HCT116 (cell line): ENCODE measurements around the gene SOX6. TPM values are rescaled to one million over a fixed set of nuclear protein-coding genes. Genes with fewer than 3 reads are reported as not detected.

Experiments used
- ATAC-seq: fragments of 200-7000 bp; cut with Tn5 transposase; 2 replicates; pipeline ENCODE4 v1.9.1; 2020; ENCODE audit warnings: mild to moderate bottlenecking, moderate library complexity
- BruUV-seq: library from RNA; stranded (reverse); fragments of 400-500 nt; replicated peaks from 2 replicates; lab custom pipeline; 2021; lab: Mats Ljungman, UMichigan
- CTCF ChIA-PET: fragments of 300-600 bp; sonication (Branson Sonifier 250); formaldehyde crosslinking; loops from one replicate; lab custom pipeline; 2021; ENCODE audit warnings: antibody characterized with exemption; lab: Charles Lee
- POLR2A ChIA-PET: fragments of 300-600, 350-600 bp; sonication (Branson Sonifier 250); formaldehyde crosslinking; loops from one replicate; lab custom pipeline; 2021; ENCODE audit warnings: antibody characterized with exemption; lab: Charles Lee
- RAD21 ChIA-PET, 2 experiments: fragments of 300-600 bp; sonication (Branson Sonifier 250); formaldehyde crosslinking; loops; one replicate each; lab custom pipeline; 2023; ENCODE audit warnings: low total read pairs in 2 of 2; ENCODE audit not compliant: uncharacterized antibody in 2 of 2, unreplicated experiment in 2 of 2, low non-redundant PET in 1 of 2; lab: Charles Lee
- DNase-seq: peaks from one replicate; pipeline ENCODE4 v3.0.0-alpha.2; 2010; ENCODE audit warnings: low read depth, low spot score
- H2AFZ ChIP-seq: fragments of 200-600 bp; shearing (Covaris generic), sonication (generic); 2 replicates; pipeline ENCODE4 v1.6.1; 2017; ENCODE audit warnings: low read depth, mixed run types, mixed read lengths, antibody characterized with exemption, low read length; ENCODE audit not compliant: poor library complexity, severe bottlenecking
- H3K27ac ChIP-seq: 2 replicates; pipeline ENCODE4 v1.5.1; 2012; ENCODE audit warnings: low read depth, low read length
- H3K27me3 ChIP-seq: fragments of 200-600 bp; sonication (generic); 2 replicates; pipeline ENCODE4 v1.6.1; 2016; ENCODE audit warnings: mixed run types, low read length, mixed read lengths; ENCODE audit not compliant: insufficient read depth
- H3K36me3 ChIP-seq, 2 experiments: fragments of 200-500 bp in 1 of 2; fragments of 200-600 bp in 1 of 2; sonication (Bioruptor generic) in 1 of 2; sonication (generic) in 1 of 2; 2 replicates each; pipeline versions ENCODE4 v1.5.1 to v1.6.1; 2014 to 2016; ENCODE audit warnings: low read length in 2 of 2, inconsistent platforms in 1 of 2, mixed read lengths in 1 of 2, mixed run types in 1 of 2; ENCODE audit not compliant: insufficient read depth in 2 of 2, control insufficient read depth in 1 of 2
- H3K4me1 ChIP-seq, 2 experiments: fragments of 200-600 bp in 1 of 2; sonication (generic) in 1 of 2; 2 replicates each; pipeline versions ENCODE4 v1.5.1 to v1.6.1; 2012 to 2017; ENCODE audit warnings: low read length in 2 of 2, inconsistent platforms in 1 of 2, mild to moderate bottlenecking in 1 of 2, mixed read lengths in 1 of 2, mixed run types in 1 of 2, moderate library complexity in 1 of 2; ENCODE audit not compliant: insufficient read depth in 2 of 2, control insufficient read depth in 1 of 2
- H3K4me2 ChIP-seq: fragments of 200-600 bp; sonication (generic); 2 replicates; pipeline ENCODE4 v1.6.1; 2017; ENCODE audit warnings: mixed run types, low read length, mixed read lengths
- H3K4me3 ChIP-seq, 2 experiments: fragments of 200-600 bp in 1 of 2; sonication (generic) in 1 of 2; replicated peaks in 1 of 2; 2 replicates each; pipeline ENCODE4 v1.5.1; 2011 to 2016; ENCODE audit warnings: low read length in 2 of 2, control low read depth in 1 of 2, low read depth in 1 of 2, mild to moderate bottlenecking in 1 of 2, mixed read lengths in 1 of 2, mixed run types in 1 of 2
- H3K79me2 ChIP-seq: fragments of 200-600 bp; sonication (generic); 2 replicates; pipeline ENCODE4 v1.6.1; 2017; ENCODE audit warnings: mild to moderate bottlenecking, mixed run types, low read length, moderate library complexity, mixed read lengths; ENCODE audit not compliant: insufficient read depth
- H3K9ac ChIP-seq: fragments of 200-600 bp; sonication (generic); 2 replicates; pipeline ENCODE4 v1.6.1; 2016; ENCODE audit warnings: low read length, mixed read lengths
- H3K9me2 ChIP-seq: fragments of 200-600 bp; sonication (generic), shearing (Covaris generic); 2 replicates; pipeline ENCODE4 v1.6.1; 2017; ENCODE audit warnings: mixed run types, mild to moderate bottlenecking, moderate library complexity; ENCODE audit not compliant: insufficient read depth
- H3K9me3 ChIP-seq, 2 experiments: fragments of 200-500 bp in 1 of 2; fragments of 200-600 bp in 1 of 2; sonication (Bioruptor generic) in 1 of 2; sonication (generic) in 1 of 2; 2 replicates each; pipeline ENCODE4 v1.6.1; 2014 to 2017; ENCODE audit warnings: low read length in 2 of 2, mixed read lengths in 2 of 2, inconsistent platforms in 1 of 2, low read depth in 1 of 2, mild to moderate bottlenecking in 1 of 2, mixed run types in 1 of 2, moderate library complexity in 1 of 2; ENCODE audit not compliant: control insufficient read depth in 1 of 2, insufficient read depth in 1 of 2
- H4K20me1 ChIP-seq: fragments of 200-600 bp; sonication (generic), shearing (Covaris generic); 2 replicates; pipeline ENCODE4 v1.6.1; 2017; ENCODE audit warnings: mixed run types, mild to moderate bottlenecking, moderate library complexity; ENCODE audit not compliant: insufficient read depth
- CBX3 ChIP-seq: IDR thresholded peaks from 2 replicates; pipeline ENCODE4 v1.6.1; 2012; ENCODE audit warnings: low read depth
- CEBPB ChIP-seq: IDR thresholded peaks from 2 replicates; pipeline ENCODE4 v1.6.1; 2012; ENCODE audit warnings: low read depth
- ELF1 ChIP-seq: IDR thresholded peaks from 2 replicates; pipeline ENCODE4 v1.6.1; 2012; ENCODE audit warnings: low read depth, borderline replicate concordance
- EZH2 ChIP-seq: fragments of 200-600 bp; sonication (generic); IDR thresholded peaks from 2 replicates; pipeline ENCODE4 v1.6.1; 2017; ENCODE audit warnings: antibody characterized with exemption, mixed run types
- FOSL1 ChIP-seq: IDR thresholded peaks from 2 replicates; pipeline ENCODE4 v1.6.1; 2012; ENCODE audit warnings: low read depth
- POLR2A ChIP-seq: IDR thresholded peaks from 2 replicates; pipeline ENCODE4 v1.7.0; 2011; ENCODE audit warnings: borderline replicate concordance; ENCODE audit not compliant: insufficient read depth, insufficient read length; ENCODE audit errors: extremely low read depth
- POLR2AphosphoS5 ChIP-seq: IDR thresholded peaks from 2 replicates; pipeline ENCODE4 v1.6.1; 2011; ENCODE audit warnings: mild to moderate bottlenecking, low read depth, low read length, moderate library complexity
- SIN3A ChIP-seq: IDR thresholded peaks from 2 replicates; pipeline ENCODE4 v1.6.1; 2012; ENCODE audit warnings: low read depth
- SP1 ChIP-seq: IDR thresholded peaks from 2 replicates; pipeline ENCODE4 v1.6.1; 2012; ENCODE audit warnings: low read depth
- SRF ChIP-seq: IDR thresholded peaks from 2 replicates; pipeline ENCODE4 v1.6.1; 2012; ENCODE audit warnings: low read depth
- TCF7L2 ChIP-seq: IDR thresholded peaks from 2 replicates; pipeline ENCODE4 v1.7.0; 2011; ENCODE audit warnings: borderline replicate concordance, inconsistent platforms; ENCODE audit not compliant: insufficient read depth, insufficient read length; ENCODE audit errors: extremely low read depth
- ZBTB33 ChIP-seq: IDR thresholded peaks from 2 replicates; pipeline ENCODE4 v1.6.1; 2011; ENCODE audit warnings: mild to moderate bottlenecking, low read length, moderate library complexity; ENCODE audit not compliant: insufficient replicate concordance; ENCODE audit errors: extremely low read depth
- ZNF274 ChIP-seq: fragments of 200-500 bp; sonication (Bioruptor generic); IDR thresholded peaks from 2 replicates; pipeline ENCODE4 v1.6.1; 2014; ENCODE audit warnings: mild to moderate bottlenecking, low read depth, low read length, inconsistent platforms
- intact Hi-C: fragments of 100-400 bp; cut with micrococcal nuclease; formaldehyde crosslinking; loops from 2 replicates; pipeline ENCODE4 v1.10.0; 2022
- total RNA-seq: library from RNA; stranded (reverse); gene quantifications from one replicate; pipeline ENCODE4 v1.2.1, GENCODE V29; 2021; ENCODE audit not compliant: unreplicated experiment
- TF ChIP-seq, protein P1 (sequence below): IDR thresholded peaks from 2 replicates; pipeline ENCODE4 v1.6.1; 2012

Gene SOX6
- total RNA-seq, 1 experiment from 2014 or later: 0.81 TPM

DNA sequence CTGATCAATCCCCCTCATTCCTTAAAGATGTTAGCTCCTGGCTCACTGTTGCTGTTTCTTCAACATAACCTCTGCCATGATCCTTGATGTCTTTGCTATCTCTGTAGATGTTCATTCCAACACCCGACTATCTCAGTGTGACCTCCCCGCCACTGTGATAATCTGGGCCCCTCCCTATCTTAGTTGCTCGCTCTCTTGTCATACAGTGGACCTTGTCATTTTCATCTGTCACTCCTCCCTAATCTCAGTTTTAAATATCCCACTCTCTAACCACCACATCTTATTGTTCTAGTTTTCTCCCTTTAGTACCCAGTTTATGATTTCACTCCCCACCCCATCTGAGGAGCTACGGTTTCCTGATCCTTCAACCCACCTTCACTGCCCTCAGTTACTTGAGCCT is 379.2 kb downstream of the SOX6 start (continued):
- TF ChIP-seq ZBTB33 (no peak), CBX3 (no peak), SRF (no peak)

GRCh38 chr11:15976433-15977045 is 379.8 kb downstream of the SOX6 start:
- Histone ChIP-seq H3K9me2 (no peaks in the 10 kb centered on the region), H4K20me1 (no peaks in the 10 kb centered on the region), H3K9me3 (no peaks in the 10 kb centered on the region), H2AFZ (no peak overlapping the region), H3K79me2 (no peaks in the 10 kb centered on the region), H3K4me1 (no peaks in the 10 kb centered on the region), H3K9ac (no peak overlapping the region), H3K27me3 (peaks cover 18% of the 10 kb centered on the region; the same call in 1 of the 2 replicates), H3K27ac (no peak overlapping the region), H3K36me3 (no peaks in the 10 kb centered on the region), H3K4me2 (no peak overlapping the region), H3K4me3 (no peak overlapping the region)
- BruUV-seq: no TSS peak
- intact Hi-C loops: no loop called here
- ATAC-seq (no peak), DNase-seq (no peak)
- ChIA-PET RAD21 (no interaction called here), POLR2A (no interaction called here), CTCF (no interaction called here)
- TF ChIP-seq CEBPB: no peak
- no peak for TF ChIP-seq TCF7L2
- no peak for TF ChIP-seq CBX3
- no peak for TF ChIP-seq ZNF274
- TF ChIP-seq EZH2: no peak
- no peak for TF ChIP-seq POLR2AphosphoS5
- TF ChIP-seq, protein P1, sequence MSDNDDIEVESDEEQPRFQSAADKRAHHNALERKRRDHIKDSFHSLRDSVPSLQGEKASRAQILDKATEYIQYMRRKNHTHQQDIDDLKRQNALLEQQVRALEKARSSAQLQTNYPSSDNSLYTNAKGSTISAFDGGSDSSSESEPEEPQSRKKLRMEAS: no peak
- no peak for TF ChIP-seq POLR2A
- no peak for TF ChIP-seq SP1
- no peak for TF ChIP-seq ELF1
- no peak for TF ChIP-seq SIN3A
- no peak for TF ChIP-seq FOSL1
